H9 (cell line): ENCODE data around the gene CDH13. TPM values are rescaled to one million over a fixed set of nuclear protein-coding genes. Genes with fewer than 3 reads are reported as not detected.

Source experiments
- DNase-seq: peaks from one replicate; pipeline ENCODE4 v3.0.0-alpha.2; 2017
- H2AFZ ChIP-seq: one replicate; pipeline ENCODE4 v1.6.1; 2013; ENCODE audit warnings: mild to moderate bottlenecking, low read length, control low read depth, moderate library complexity
- H2AK5ac ChIP-seq: 2 replicates; pipeline ENCODE4 v1.6.1; 2013; ENCODE audit warnings: low read length, control low read depth, mixed read lengths; ENCODE audit not compliant: insufficient read length
- H2BK120ac ChIP-seq: one replicate; pipeline ENCODE4 v1.6.1; 2013; ENCODE audit warnings: low read depth, mild to moderate bottlenecking, low read length, control low read depth, inconsistent platforms; ENCODE audit not compliant: poor library complexity, severe bottlenecking
- H2BK12ac ChIP-seq: 2 replicates; pipeline ENCODE4 v1.6.1; 2013; ENCODE audit warnings: low read length, control low read depth, mixed read lengths, low read depth; ENCODE audit not compliant: insufficient read length
- H2BK15ac ChIP-seq: 2 replicates; pipeline ENCODE4 v1.6.1; 2013; ENCODE audit warnings: low read depth, low read length, control low read depth
- H2BK20ac ChIP-seq: one replicate; pipeline ENCODE4 v1.6.1; 2013; ENCODE audit warnings: low read depth, mild to moderate bottlenecking, low read length, control low read depth, inconsistent platforms; ENCODE audit not compliant: poor library complexity, severe bottlenecking
- H2BK5ac ChIP-seq: 2 replicates; pipeline ENCODE4 v1.6.1; 2013; ENCODE audit warnings: low read length, control low read depth, mixed read lengths; ENCODE audit not compliant: insufficient read length
- H3K14ac ChIP-seq: 2 replicates; pipeline ENCODE4 v1.6.1; 2013; ENCODE audit warnings: low read length, control low read depth; ENCODE audit not compliant: insufficient read depth
- H3K18ac ChIP-seq: 2 replicates; pipeline ENCODE4 v1.6.1; 2013; ENCODE audit warnings: low read depth, mild to moderate bottlenecking, mixed read lengths, low read length, control low read depth; ENCODE audit not compliant: insufficient read length
- H3K23ac ChIP-seq: 2 replicates; pipeline ENCODE4 v1.6.1; 2013; ENCODE audit warnings: low read length, control low read depth, mixed read lengths, low read depth; ENCODE audit not compliant: insufficient read length
- H3K23me2 ChIP-seq: 2 replicates; pipeline ENCODE4 v1.6.1; 2013; ENCODE audit warnings: low read depth, mild to moderate bottlenecking, mixed read lengths, low read length, control low read depth; ENCODE audit not compliant: insufficient read length, poor library complexity, severe bottlenecking
- H3K27ac ChIP-seq: 2 replicates; pipeline ENCODE4 v1.5.1; 2013; ENCODE audit warnings: low read length, control low read depth, mixed read lengths, low read depth; ENCODE audit not compliant: insufficient read length
- H3K27me3 ChIP-seq: 2 replicates; pipeline ENCODE4 v1.6.1; 2013; ENCODE audit warnings: low read length, control low read depth, inconsistent platforms; ENCODE audit not compliant: insufficient read depth
- H3K4ac ChIP-seq: 2 replicates; pipeline ENCODE4 v1.6.1; 2013; ENCODE audit warnings: low read depth, mild to moderate bottlenecking, control low read depth, inconsistent platforms, low read length, moderate library complexity
- H3K4me1 ChIP-seq: 2 replicates; pipeline ENCODE4 v1.6.1; 2013; ENCODE audit warnings: low read length, control low read depth, inconsistent platforms; ENCODE audit not compliant: insufficient read depth
- H3K4me2 ChIP-seq: 2 replicates; pipeline ENCODE4 v1.6.1; 2013; ENCODE audit warnings: low read length, control low read depth, mixed read lengths; ENCODE audit not compliant: insufficient read length, insufficient read depth
- H3K56ac ChIP-seq: 2 replicates; pipeline ENCODE4 v1.6.1; 2013; ENCODE audit warnings: low read depth, mild to moderate bottlenecking, mixed read lengths, low read length, control low read depth; ENCODE audit not compliant: insufficient read length
- H3K79me1 ChIP-seq: 2 replicates; pipeline ENCODE4 v1.6.1; 2013; ENCODE audit warnings: low read depth, mild to moderate bottlenecking, moderate library complexity, low read length, control low read depth, inconsistent platforms; ENCODE audit not compliant: insufficient read depth, poor library complexity, severe bottlenecking
- H3K79me2 ChIP-seq: 2 replicates; pipeline ENCODE4 v1.6.1; 2013; ENCODE audit warnings: low read length, control low read depth, inconsistent platforms; ENCODE audit not compliant: insufficient read depth
- H3K9ac ChIP-seq: 2 replicates; pipeline ENCODE4 v1.6.1; 2013; ENCODE audit warnings: low read length, control low read depth, mixed read lengths; ENCODE audit not compliant: insufficient read length; ENCODE audit errors: extremely low read depth
- H3K9me3 ChIP-seq: one replicate; pipeline ENCODE4 v1.6.1; 2013; ENCODE audit warnings: low read depth, low read length, inconsistent platforms; ENCODE audit not compliant: control insufficient read depth
- H3T11ph ChIP-seq: one replicate; pipeline ENCODE4 v1.6.1; 2013; ENCODE audit warnings: mild to moderate bottlenecking, low read length, control low read depth, inconsistent platforms
- H4K20me1 ChIP-seq: one replicate; pipeline ENCODE4 v1.6.1; 2013; ENCODE audit not compliant: control insufficient read depth, insufficient read length, insufficient read depth
- H4K5ac ChIP-seq: 2 replicates; pipeline ENCODE4 v1.6.1; 2013; ENCODE audit warnings: low read depth, mild to moderate bottlenecking, mixed read lengths, low read length, control low read depth; ENCODE audit not compliant: insufficient read length
- H4K8ac ChIP-seq: replicated peaks from 2 replicates; pipeline ENCODE4 v1.6.1; 2013; ENCODE audit warnings: low read length, control low read depth, mixed read lengths, low read depth; ENCODE audit not compliant: insufficient read length
- H4K91ac ChIP-seq: 2 replicates; pipeline ENCODE4 v1.6.1; 2013; ENCODE audit warnings: low read depth, mild to moderate bottlenecking, moderate library complexity, mixed read lengths, low read length, control low read depth; ENCODE audit not compliant: insufficient read length
- H3K27ac Mint-ChIP-seq, 3 experiments: 2 replicates in 2 of 3; 3 replicates in 1 of 3; pipeline ENCODE4 v1.8.0; 2020 to 2021; ENCODE audit warnings: mixed read lengths in 3 of 3, mild to moderate bottlenecking in 1 of 3, moderate library complexity in 1 of 3
- H3K27me3 Mint-ChIP-seq: 2 replicates; pipeline ENCODE4 v1.8.0; 2021; ENCODE audit warnings: low read depth, mild to moderate bottlenecking, moderate library complexity, mixed read lengths
- H3K36me3 Mint-ChIP-seq, 3 experiments: 2 replicates in 2 of 3; 3 replicates in 1 of 3; pipeline ENCODE4 v1.8.0; 2020 to 2021; ENCODE audit warnings: low read depth in 3 of 3, mixed read lengths in 3 of 3; ENCODE audit not compliant: insufficient read depth in 1 of 3
- H3K4me1 Mint-ChIP-seq, 2 experiments: 2 replicates each; pipeline ENCODE4 v1.8.0; 2020; ENCODE audit warnings: mixed read lengths in 2 of 2
- H3K4me3 Mint-ChIP-seq, 2 experiments: 2 replicates in 1 of 2; 3 replicates in 1 of 2; pipeline ENCODE4 v1.8.0; 2020 to 2021; ENCODE audit warnings: mild to moderate bottlenecking in 2 of 2, mixed read lengths in 2 of 2, moderate library complexity in 1 of 2
- H3K9me3 Mint-ChIP-seq, 2 experiments: 2 replicates in 1 of 2; 3 replicates in 1 of 2; pipeline ENCODE4 v1.8.0; 2020; ENCODE audit warnings: mild to moderate bottlenecking in 2 of 2, mixed read lengths in 2 of 2, moderate library complexity in 1 of 2
- WGBS: extraction: QIAGEN DNeasy Blood & Tissue Kit; methylation state at CpG from one replicate; pipeline ENCODE4 v1.1.7; 2013; ENCODE audit warnings: missing lambda C conversion rate, low lambda C conversion rate, mixed read lengths; ENCODE audit not compliant: insufficient read length; ENCODE audit errors: extremely low coverage; 5-methylcytosine and 5-hydroxymethylcytosine counted together
- total RNA-seq: library from RNA; stranded (reverse); gene quantifications from 2 replicates; pipeline ENCODE4 v1.2.1, GENCODE V29; 2021
- TF ChIP-seq, protein P1 (sequence below): fragments of 200-600 bp; sonication (generic); conservative IDR thresholded peaks from 3 replicates; pipeline ENCODE4 v1.8.0; 2021; ENCODE audit warnings: antibody characterized with exemption, mild to moderate bottlenecking

CDH13 gene
- total RNA-seq, 1 experiment from 2014 or later: 1.5 TPM

DNA sequence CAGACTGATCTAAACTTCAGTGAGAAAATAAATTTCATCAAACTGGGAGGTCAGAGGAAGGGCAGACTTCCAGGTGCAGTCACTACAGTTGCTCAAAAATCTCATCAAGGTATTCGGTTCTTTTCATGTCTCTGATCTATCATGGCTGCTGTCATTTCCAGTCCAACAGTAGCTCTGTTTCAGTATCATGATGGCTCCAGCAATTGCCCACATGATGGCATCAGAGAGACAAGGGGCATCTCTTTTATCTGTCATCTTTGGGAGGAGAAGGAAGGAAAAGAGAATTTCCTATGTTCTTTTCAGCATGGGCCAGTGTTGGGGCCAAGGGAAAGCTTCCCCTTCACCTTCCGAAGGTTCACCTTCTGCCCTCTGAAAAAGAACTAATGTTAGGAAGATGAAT is 676.1 kb downstream of the CDH13 start:
- H3K27ac ChIP-seq: no peak overlapping the region
- DNase-seq: no peak
- Mint-ChIP-seq H3K27ac (no peak overlapping the region), H3K4me3 (no peak overlapping the region), H3K4me1 (no peaks in the 10 kb centered on the region), H3K36me3 (no peaks in the 10 kb centered on the region), H3K27me3 (peaks cover 15% of the 10 kb centered on the region), H3K9me3 (no peaks in the 10 kb centered on the region)
- no CpG with 5 or more reads among the region's 2 CpGs for whole genome bisulfite sequencing
- no peak overlapping the region for H2AFZ ChIP-seq
- H3K4me2 ChIP-seq: no peak overlapping the region
- no peak overlapping the region for H3K18ac ChIP-seq
- TF ChIP-seq, protein P1, sequence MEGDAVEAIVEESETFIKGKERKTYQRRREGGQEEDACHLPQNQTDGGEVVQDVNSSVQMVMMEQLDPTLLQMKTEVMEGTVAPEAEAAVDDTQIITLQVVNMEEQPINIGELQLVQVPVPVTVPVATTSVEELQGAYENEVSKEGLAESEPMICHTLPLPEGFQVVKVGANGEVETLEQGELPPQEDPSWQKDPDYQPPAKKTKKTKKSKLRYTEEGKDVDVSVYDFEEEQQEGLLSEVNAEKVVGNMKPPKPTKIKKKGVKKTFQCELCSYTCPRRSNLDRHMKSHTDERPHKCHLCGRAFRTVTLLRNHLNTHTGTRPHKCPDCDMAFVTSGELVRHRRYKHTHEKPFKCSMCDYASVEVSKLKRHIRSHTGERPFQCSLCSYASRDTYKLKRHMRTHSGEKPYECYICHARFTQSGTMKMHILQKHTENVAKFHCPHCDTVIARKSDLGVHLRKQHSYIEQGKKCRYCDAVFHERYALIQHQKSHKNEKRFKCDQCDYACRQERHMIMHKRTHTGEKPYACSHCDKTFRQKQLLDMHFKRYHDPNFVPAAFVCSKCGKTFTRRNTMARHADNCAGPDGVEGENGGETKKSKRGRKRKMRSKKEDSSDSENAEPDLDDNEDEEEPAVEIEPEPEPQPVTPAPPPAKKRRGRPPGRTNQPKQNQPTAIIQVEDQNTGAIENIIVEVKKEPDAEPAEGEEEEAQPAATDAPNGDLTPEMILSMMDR: no peak; the same call in 2 of the 3 replicates
- H3T11ph ChIP-seq: no peak overlapping the region
- no peak overlapping the region for H4K5ac ChIP-seq
- H2BK20ac ChIP-seq: no peak overlapping the region
- H3K23me2 ChIP-seq: no peaks in the 10 kb centered on the region
- H4K20me1 ChIP-seq: no peaks in the 10 kb centered on the region
- H3K14ac ChIP-seq: no peak overlapping the region
- no peaks in the 10 kb centered on the region for H3K27me3 ChIP-seq
- no peak overlapping the region for H4K8ac ChIP-seq
- no peak overlapping the region for H3K56ac ChIP-seq
- no peaks in the 10 kb centered on the region for H3K4me1 ChIP-seq
- H2BK120ac ChIP-seq: no peak overlapping the region
- no peak overlapping the region for H2BK5ac ChIP-seq
- no peaks in the 10 kb centered on the region for H3K79me2 ChIP-seq
- H2BK12ac ChIP-seq: no peak overlapping the region
- H3K23ac ChIP-seq: no peak overlapping the region
- H3K79me1 ChIP-seq: no peaks in the 10 kb centered on the region
- no peaks in the 10 kb centered on the region for H3K9me3 ChIP-seq
- no peak overlapping the region for H3K9ac ChIP-seq
- H4K91ac ChIP-seq: no peak overlapping the region
- H2AK5ac ChIP-seq: no peak overlapping the region
- no peak overlapping the region for H3K4ac ChIP-seq
- no peak overlapping the region for H2BK15ac ChIP-seq
